ENCODE results near the gene CHN1.

CHN1 gene

DNA sequence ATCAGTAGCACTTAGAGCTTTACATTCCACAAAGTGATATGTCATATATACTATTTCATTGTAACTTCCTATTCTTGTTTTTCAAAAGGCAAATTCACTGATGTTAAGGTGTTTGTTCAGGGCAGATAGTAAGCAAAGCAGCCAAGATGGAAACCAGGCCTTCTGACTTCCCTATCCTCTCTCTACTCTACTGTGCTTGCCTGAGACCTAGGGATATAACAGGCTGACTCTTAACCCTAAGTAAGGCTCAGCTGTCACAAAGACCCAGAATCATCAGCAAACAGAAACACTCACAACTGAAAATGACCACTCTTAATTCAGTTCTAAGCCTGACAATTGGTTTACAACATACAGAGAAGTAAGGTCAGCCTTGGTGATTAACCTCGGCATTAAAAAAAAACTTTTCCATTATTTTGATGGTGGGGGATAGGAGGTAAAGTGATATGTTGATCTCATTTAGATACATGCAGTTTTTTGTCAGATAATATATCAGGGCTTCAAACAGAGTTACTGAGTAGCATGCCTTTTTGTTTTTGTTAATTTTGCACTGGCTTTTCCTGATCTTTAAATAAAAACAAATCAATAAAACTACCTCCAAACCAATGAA lies 145.5 kb downstream of the CHN1 start:
- DNase-seq, result no peak

DNA sequence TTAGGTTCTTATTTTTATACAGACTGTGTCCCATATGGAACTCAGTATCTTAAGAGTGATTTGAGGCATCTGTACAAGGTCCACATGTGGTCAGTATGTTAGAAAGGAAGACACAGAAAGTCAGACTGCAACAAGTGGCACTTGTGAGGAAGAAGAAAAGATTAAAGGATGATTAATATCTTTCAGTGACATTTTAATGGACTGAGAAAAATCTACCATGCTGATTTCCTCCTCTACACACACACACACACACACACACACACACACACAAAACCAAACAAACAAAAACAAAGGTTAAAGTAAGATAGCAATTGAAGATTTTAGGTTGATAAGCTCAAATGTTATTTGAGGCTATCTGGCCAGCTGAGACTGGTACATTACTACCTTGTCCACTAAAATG lies 146.4 kb downstream of the CHN1 start:
- DNase-seq, result no peak

DNA sequence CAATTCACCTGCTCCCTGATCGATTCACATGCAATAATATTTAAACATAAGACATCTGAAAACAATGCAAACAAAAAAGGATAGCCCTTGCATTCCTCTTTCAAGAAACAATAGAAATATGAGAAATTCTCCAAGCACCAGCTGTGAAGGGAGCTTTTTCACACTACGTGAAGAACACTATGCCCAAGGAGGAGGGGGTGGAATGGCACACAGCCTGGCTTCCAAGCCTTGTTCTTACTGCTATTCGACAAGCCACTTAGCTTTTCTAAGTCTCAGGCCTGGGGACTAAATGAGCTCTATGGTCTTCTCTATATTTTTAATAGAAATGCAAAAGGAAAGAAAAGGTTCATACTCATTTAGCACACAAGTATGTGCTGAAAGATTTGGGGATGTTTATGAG lies 148.7 kb downstream of the CHN1 start:
- no peak for DNase-seq

GRCh38 chr2:174846941-174847938 lies 157.9 kb downstream of the CHN1 start:
- no peak for DNase-seq

- no peak for DNase-seq
These were observed 159.0 kb downstream of the CHN1 start for GRCh38 chr2:174846218-174846617.

GRCh38 chr2:174844295-174844708 lies 160.9 kb downstream of the CHN1 start:
- no peak for DNase-seq

- DNase-seq, result no peak
These were observed 162.7 kb downstream of the CHN1 start for GRCh38 chr2:174842496-174842895.

DNA sequence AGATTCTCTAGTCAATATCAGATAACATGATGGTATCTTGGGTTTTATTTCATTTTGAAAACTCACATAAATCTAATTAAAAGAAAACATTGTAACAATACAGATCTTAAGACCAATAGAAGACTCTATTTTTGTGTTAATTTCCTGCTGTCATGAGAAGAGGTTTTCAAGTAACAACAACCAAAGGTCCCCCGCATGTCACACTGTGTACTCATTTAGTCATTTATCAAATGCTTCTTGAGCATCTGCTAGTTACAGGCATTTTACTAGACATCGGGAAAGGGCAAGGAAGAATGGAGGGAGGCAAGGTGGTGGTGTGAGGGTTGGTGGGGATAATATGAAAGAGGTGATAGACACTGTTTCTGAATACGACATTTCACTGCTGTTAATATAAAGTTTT lies 163.2 kb downstream of the CHN1 start:
- no peak for DNase-seq

GRCh38 chr2:174841350-174841749 lies 163.8 kb downstream of the CHN1 start:
- DNase-seq, result no peak

GRCh38 chr2:174840436-174840835 lies 164.7 kb downstream of the CHN1 start:
- no peak for DNase-seq

DNA sequence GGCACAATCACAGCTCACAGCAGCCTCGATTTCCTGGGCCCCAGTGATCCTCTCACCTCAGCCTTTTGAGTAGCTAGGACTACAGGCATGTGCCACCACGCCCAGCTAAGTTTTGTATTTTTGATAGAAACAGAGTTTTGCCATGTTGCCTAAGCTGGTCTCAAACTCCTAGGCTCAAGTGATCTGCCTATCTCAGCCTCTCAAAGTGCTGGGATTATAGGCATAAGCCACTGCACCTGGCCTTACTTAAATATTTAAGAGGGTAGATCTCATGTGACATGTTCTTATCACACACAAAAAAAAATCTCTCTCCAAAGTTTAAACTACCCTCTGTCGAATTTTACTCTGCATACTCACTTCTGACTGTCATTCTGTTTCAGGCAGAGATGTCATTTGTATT lies 165.5 kb downstream of the CHN1 start:
- DNase-seq, result no peak

DNA sequence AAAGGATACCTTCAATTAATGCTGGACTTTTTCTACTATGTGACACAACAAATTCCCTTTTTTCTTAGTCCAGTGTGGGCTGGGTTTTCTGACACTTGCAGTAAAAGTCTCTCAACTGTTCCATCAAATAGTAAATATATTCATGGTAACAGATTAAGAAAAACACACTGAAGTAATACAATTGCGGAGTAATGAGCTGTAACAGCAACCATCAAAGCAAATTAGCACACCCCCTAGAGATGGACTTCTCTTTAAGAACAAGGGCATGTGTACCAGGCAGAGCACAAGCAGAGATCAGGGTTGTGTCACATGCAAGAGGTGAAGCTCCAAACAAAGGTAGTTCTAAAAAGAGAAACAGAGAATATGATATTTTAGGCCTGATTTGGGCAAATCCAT lies 168.2 kb downstream of the CHN1 start:
- DNase-seq, result no peak

- DNase-seq, result no peak
These were observed 168.7 kb downstream of the CHN1 start for GRCh38 chr2:174836377-174836994.

DNA sequence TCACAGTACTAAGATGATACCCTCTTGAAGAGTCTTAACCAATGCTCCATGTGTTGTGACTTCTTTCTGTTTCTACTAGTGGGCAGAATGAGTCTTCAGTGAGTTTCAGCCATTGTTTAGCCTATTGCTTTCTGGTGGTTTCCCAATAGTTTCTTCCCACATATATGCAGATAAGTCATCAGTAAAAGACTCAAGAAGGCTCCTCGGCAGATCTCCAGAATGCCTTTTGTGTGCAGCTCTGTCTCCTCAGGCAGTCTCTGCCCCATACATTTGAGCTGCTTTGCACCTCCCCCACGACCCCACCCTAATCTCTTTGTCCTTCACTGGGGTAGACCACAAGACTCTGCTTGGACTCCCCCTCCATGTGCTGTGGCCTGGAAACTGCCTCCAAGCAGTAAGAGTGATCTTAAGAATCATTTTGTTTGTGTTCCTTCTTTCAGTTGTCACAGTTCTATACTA lies 169.4 kb downstream of the CHN1 start:
- DNase-seq, result no peak

- no peak for DNase-seq
These were observed 171.4 kb downstream of the CHN1 start for GRCh38 chr2:174833737-174834136.

GRCh38 chr2:174830561-174830960 lies 174.6 kb downstream of the CHN1 start:
- no peak for DNase-seq

DNA sequence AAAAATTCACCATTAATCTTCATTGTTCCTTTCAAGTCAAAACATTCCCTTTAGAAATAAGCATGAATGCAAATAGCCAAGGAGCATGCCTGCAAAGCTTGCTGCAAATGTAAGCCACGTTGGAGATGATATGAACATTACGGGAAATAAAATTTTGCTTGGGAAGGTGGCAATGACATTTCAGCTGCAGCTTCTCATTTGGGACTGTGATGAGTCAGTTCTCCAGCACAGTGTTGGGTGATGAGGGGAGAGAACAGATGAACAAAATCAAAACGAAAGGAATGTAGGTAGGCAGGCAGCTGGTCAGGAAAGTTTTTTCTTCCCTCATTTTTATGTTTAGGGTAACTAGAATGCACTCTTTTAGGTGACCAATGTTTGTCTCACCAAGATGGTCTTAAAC lies 175.6 kb downstream of the CHN1 start:
- no peak for DNase-seq

- no peak for DNase-seq
These were observed 177.5 kb downstream of the CHN1 start for GRCh38 chr2:174827371-174828369.

- DNase-seq, result no peak
These were observed 179.1 kb downstream of the CHN1 start for GRCh38 chr2:174826051-174826450.

- no peak for DNase-seq
These were observed 181.1 kb downstream of the CHN1 start for GRCh38 chr2:174824068-174824467.

GRCh38 chr2:174821628-174822027 lies 183.6 kb downstream of the CHN1 start:
- DNase-seq, result no peak

DNA sequence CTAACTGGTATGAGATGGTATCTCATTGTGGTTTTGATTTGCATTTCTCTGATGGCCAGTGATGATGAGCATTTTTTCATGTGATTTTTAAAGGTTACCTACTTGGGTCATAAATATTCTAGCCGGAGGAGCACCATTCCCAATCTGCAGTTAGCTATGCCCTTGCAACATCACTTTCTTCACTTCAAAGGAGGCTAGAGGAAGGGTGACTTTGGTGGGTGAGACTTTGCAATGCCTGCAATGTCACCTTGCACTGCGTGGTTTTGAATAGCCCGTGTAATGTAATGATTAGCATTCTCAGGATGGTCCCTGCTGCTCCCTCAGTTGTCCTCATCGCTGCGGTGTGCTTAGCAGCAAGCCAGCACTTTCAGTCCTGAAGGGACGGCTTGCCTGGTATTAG lies 184.8 kb downstream of the CHN1 start:
- DNase-seq, result no peak

DNA sequence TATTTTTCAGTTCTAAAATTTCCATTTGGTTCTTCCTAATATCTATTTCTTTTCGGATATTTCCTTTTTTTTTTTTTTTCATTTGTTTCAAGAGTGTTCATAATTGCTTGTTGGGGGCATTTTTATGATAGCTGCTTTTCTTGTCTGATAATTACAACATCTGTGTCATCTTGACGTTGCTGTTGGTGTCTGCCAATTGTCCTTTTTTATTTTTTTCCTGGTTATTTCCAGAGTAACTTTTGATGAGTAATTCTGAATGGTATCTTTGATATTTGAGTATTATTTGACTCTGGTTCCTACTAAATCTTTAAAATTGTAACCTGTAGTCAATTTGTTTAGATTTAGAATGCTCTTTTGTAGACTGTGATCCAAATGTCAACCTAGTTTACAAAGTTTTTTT lies 189.7 kb downstream of the CHN1 start:
- DNase-seq, result no peak

Measured in NCI-H1092 (cell line).